Neuronal stem cell (in vitro differentiated cells): ENCODE measurements around the gene CD200R1. TPM values are rescaled to one million over a fixed set of nuclear protein-coding genes. Genes with fewer than 3 reads are reported as not detected.

Source experiments
- DNase-seq: peaks from one replicate; pipeline ENCODE4 v3.0.0-alpha.2; 2013; ENCODE audit warnings: low spot score
- H2AFZ ChIP-seq: one replicate; pipeline ENCODE4 v1.6.1; 2013; ENCODE audit warnings: mild to moderate bottlenecking, low read length, inconsistent platforms
- H2AK5ac ChIP-seq: 2 replicates; pipeline ENCODE4 v1.6.1; 2013; ENCODE audit warnings: low read depth, mild to moderate bottlenecking, inconsistent platforms, low read length, moderate library complexity, mixed read lengths
- H2BK120ac ChIP-seq: 2 replicates; pipeline ENCODE4 v1.6.1; 2013; ENCODE audit warnings: low read depth, mild to moderate bottlenecking, inconsistent platforms, low read length, moderate library complexity, mixed read lengths
- H2BK12ac ChIP-seq: one replicate; pipeline ENCODE4 v1.6.1; 2013; ENCODE audit warnings: low read length, inconsistent platforms
- H2BK15ac ChIP-seq: 2 replicates; pipeline ENCODE4 v1.6.1; 2013; ENCODE audit warnings: mild to moderate bottlenecking, low read length, inconsistent platforms, mixed read lengths
- H2BK5ac ChIP-seq: one replicate; pipeline ENCODE4 v1.6.1; 2013; ENCODE audit warnings: inconsistent platforms, mild to moderate bottlenecking, low read length, moderate library complexity
- H3K14ac ChIP-seq: one replicate; pipeline ENCODE4 v1.6.1; 2013; ENCODE audit warnings: low read length, inconsistent platforms
- H3K18ac ChIP-seq: 2 replicates; pipeline ENCODE4 v1.6.1; 2013; ENCODE audit warnings: low read length, inconsistent platforms
- H3K23ac ChIP-seq: 2 replicates; pipeline ENCODE4 v1.6.1; 2013; ENCODE audit warnings: low read depth, mild to moderate bottlenecking, mixed read lengths, low read length, inconsistent platforms; ENCODE audit not compliant: poor library complexity
- H3K27ac ChIP-seq: replicated peaks from 3 replicates; pipeline ENCODE4 v1.5.1; 2013; ENCODE audit warnings: low read length, inconsistent platforms
- H3K27me3 ChIP-seq, 3 experiments: 2 replicates each; pipeline ENCODE4 v1.6.1; 2013; ENCODE audit warnings: low read length in 3 of 3, mild to moderate bottlenecking in 2 of 3, inconsistent platforms in 1 of 3, low read depth in 1 of 3, mixed read lengths in 1 of 3, moderate library complexity in 1 of 3; ENCODE audit not compliant: control insufficient read depth in 3 of 3, insufficient read depth in 3 of 3
- H3K36me3 ChIP-seq, 2 donors: replicated peaks in 1 of 2; 2 replicates each; pipeline ENCODE4 v1.6.1; 2013; ENCODE audit warnings: low read length in 2 of 2; ENCODE audit not compliant: control insufficient read depth in 2 of 2, insufficient read depth in 2 of 2
- H3K4ac ChIP-seq: 2 replicates; pipeline ENCODE4 v1.6.1; 2013; ENCODE audit warnings: inconsistent platforms, mild to moderate bottlenecking, low read length, moderate library complexity
- H3K4me1 ChIP-seq, 2 donors: 1 replicate in 1 of 2; 2 replicates in 1 of 2; pipeline ENCODE4 v1.6.1; 2013; ENCODE audit warnings: low read length in 2 of 2, low read depth in 1 of 2; ENCODE audit not compliant: control insufficient read depth in 2 of 2, insufficient read depth in 1 of 2
- H3K4me2 ChIP-seq: one replicate; pipeline ENCODE4 v1.6.1; 2013; ENCODE audit warnings: mild to moderate bottlenecking, low read length, inconsistent platforms; ENCODE audit not compliant: insufficient read depth, poor library complexity, severe bottlenecking
- H3K4me3 ChIP-seq, 2 donors: 2 replicates each; pipeline ENCODE4 v1.5.1; 2013; ENCODE audit warnings: low read length in 2 of 2, mild to moderate bottlenecking in 2 of 2, inconsistent platforms in 1 of 2, moderate library complexity in 1 of 2
- H3K79me1 ChIP-seq: one replicate; pipeline ENCODE4 v1.6.1; 2013; ENCODE audit warnings: low read depth, mild to moderate bottlenecking, inconsistent platforms, low read length, moderate library complexity
- H3K9ac ChIP-seq: one replicate; pipeline ENCODE4 v1.6.1; 2013; ENCODE audit warnings: mild to moderate bottlenecking, low read depth, low read length, inconsistent platforms; ENCODE audit not compliant: poor library complexity
- H3K9me3 ChIP-seq, 2 donors: replicated peaks in 1 of 2; 2 replicates each; pipeline versions ENCODE3 to v1.6.1; 2013; ENCODE audit warnings: low read length in 2 of 2, mild to moderate bottlenecking in 2 of 2, inconsistent platforms in 1 of 2, low read depth in 1 of 2, mixed read lengths in 1 of 2, moderate library complexity in 1 of 2; ENCODE audit not compliant: control insufficient read depth in 2 of 2, insufficient read depth in 1 of 2
- H4K8ac ChIP-seq: one replicate; pipeline ENCODE4 v1.6.1; 2013; ENCODE audit warnings: low read depth, mild to moderate bottlenecking, inconsistent platforms, low read length, moderate library complexity
- H4K91ac ChIP-seq: one replicate; pipeline ENCODE4 v1.6.1; 2013; ENCODE audit warnings: low read length, low read depth, mild to moderate bottlenecking, inconsistent platforms; ENCODE audit not compliant: poor library complexity
- WGBS, 2 donors: extraction: QIAGEN DNeasy Blood & Tissue Kit; methylation state at CpG; one replicate each; pipeline ENCODE4 v1.1.7; 2013; ENCODE audit warnings: missing lambda C conversion rate in 2 of 2, mixed read lengths in 1 of 2; ENCODE audit not compliant: insufficient read length in 2 of 2, insufficient replicate concordance in 1 of 2; ENCODE audit errors: extremely low coverage in 2 of 2; 5-methylcytosine and 5-hydroxymethylcytosine counted together
- polyA plus RNA-seq, 2 experiments: library from polyadenylated mRNA; stranded (reverse); fragments of 200-250 nt; gene quantifications; one replicate each; pipeline ENCODE4 v1.2.3, GENCODE V29; 2013

CD200R1 gene, protein sequence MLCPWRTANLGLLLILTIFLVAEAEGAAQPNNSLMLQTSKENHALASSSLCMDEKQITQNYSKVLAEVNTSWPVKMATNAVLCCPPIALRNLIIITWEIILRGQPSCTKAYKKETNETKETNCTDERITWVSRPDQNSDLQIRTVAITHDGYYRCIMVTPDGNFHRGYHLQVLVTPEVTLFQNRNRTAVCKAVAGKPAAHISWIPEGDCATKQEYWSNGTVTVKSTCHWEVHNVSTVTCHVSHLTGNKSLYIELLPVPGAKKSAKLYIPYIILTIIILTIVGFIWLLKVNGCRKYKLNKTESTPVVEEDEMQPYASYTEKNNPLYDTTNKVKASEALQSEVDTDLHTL
- 0.04 TPM for polyA plus RNA-seq (2013, experiment 1 of 2)
- 0.06 TPM for polyA plus RNA-seq (2013, experiment 2 of 2)

DNA sequence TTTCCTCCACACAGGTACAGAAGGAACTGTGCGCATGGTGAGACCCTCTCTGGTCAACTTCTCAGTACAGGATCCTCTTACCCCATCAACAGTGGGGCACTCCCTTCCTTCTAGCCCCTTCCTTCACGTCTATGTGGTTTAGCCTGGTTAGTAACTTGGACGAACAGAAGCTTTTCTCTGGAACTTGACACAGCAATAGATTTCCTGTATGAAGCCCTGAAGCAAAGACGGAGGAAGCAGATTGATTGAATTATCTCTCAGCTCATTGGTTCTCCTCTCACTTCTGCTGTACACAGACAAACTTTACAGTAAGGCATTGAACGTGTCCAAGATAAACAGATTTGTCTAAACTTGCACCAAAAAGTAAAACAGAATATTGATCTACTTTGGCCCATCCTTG lies at the start of gene CD200R1:
TSS of gene CD200R1 (minus strand) at position 210 of the 400 bp plus-strand sequence. CDS start 246 bp downstream, outside the sequence.
- no peak within 1 kb of the TSS for H2BK120ac ChIP-seq
- H2AK5ac ChIP-seq, result no peak within 1 kb of the TSS
- no peak within 1 kb of the TSS for H3K14ac ChIP-seq
- no peak within 1 kb of the TSS for H3K27ac ChIP-seq
- no peak within 1 kb of the TSS for H3K23ac ChIP-seq
- H3K4me2 ChIP-seq, result no peak within 1 kb of the TSS
- no peaks in the 10 kb centered on the region for H3K4me1 ChIP-seq
- no peak within 1 kb of the TSS for H2AFZ ChIP-seq
- H2BK5ac ChIP-seq, result no peak within 1 kb of the TSS
- H3K27me3 ChIP-seq, result peaks cover 0 to 21% (median 0%) of the 10 kb centered on the region in 3 experiments
- H2BK12ac ChIP-seq, result no peak within 1 kb of the TSS
- no peak within 1 kb of the TSS for H2BK15ac ChIP-seq
- H3K9ac ChIP-seq, result no peak within 1 kb of the TSS
- no peaks in the 10 kb centered on the region for H3K9me3 ChIP-seq
- H3K18ac ChIP-seq, result no peak within 1 kb of the TSS
- H3K4ac ChIP-seq, result no peak within 1 kb of the TSS
- no peak within 1 kb of the TSS for H3K4me3 ChIP-seq
- H4K8ac ChIP-seq, result no peak within 1 kb of the TSS
- no peak for DNase-seq
- H4K91ac ChIP-seq, result no peak within 1 kb of the TSS
- no peaks in the 10 kb centered on the region for H3K36me3 ChIP-seq
- H3K79me1 ChIP-seq, result no peaks in the 10 kb centered on the region
- no CpG with 5 or more reads among the region's 5 CpGs for WGBS, 2 donors

DNA sequence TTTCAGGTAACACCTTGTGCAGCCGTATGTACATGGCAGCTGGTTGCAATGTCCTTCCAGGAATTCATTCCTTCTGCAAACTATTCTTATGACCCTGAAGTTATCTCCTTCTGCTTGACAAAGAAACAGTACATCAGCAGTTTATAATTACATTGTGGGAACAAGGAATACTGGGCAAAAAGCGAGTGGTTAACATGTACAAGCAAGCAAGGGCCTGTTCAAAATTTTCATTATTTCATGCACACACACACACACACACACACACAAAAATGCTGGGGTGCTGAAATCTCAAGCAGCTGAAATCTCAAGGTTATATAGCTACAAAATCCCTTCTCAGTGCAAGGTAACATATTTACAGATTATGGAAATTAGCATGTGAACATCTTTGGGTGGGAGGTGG lies 46.6 kb upstream of the CD200R1 start:
- H2BK120ac ChIP-seq, result no peak overlapping the region
- H3K14ac ChIP-seq, result no peak overlapping the region
- no peaks in the 10 kb centered on the region for H3K27me3 ChIP-seq
- H2AFZ ChIP-seq, result no peak overlapping the region
- no peak overlapping the region for H2BK5ac ChIP-seq
- WGBS, 2 donors, result no CpG with 5 or more reads among the region's 2 CpGs
- no peak overlapping the region for H2AK5ac ChIP-seq
- no peak for DNase-seq
- H2BK15ac ChIP-seq, result no peak overlapping the region
- no peak overlapping the region for H3K27ac ChIP-seq
- no peak overlapping the region for H4K8ac ChIP-seq
- H3K9ac ChIP-seq, result no peak overlapping the region
- no peak overlapping the region for H2BK12ac ChIP-seq
- H3K9me3 ChIP-seq, result no peaks in the 10 kb centered on the region
- no peak overlapping the region for H3K4me2 ChIP-seq
- no peaks in the 10 kb centered on the region for H3K79me1 ChIP-seq
- H3K4me1 ChIP-seq, result peaks cover 4% of the 10 kb centered on the region in 2 donors
- no peak overlapping the region for H4K91ac ChIP-seq
- H3K36me3 ChIP-seq, result peaks cover 5 to 16% of the 10 kb centered on the region in 2 donors
- no peak overlapping the region for H3K23ac ChIP-seq
- H3K4ac ChIP-seq, result no peak overlapping the region
- no peak overlapping the region for H3K4me3 ChIP-seq
- H3K18ac ChIP-seq, result no peak overlapping the region

DNA sequence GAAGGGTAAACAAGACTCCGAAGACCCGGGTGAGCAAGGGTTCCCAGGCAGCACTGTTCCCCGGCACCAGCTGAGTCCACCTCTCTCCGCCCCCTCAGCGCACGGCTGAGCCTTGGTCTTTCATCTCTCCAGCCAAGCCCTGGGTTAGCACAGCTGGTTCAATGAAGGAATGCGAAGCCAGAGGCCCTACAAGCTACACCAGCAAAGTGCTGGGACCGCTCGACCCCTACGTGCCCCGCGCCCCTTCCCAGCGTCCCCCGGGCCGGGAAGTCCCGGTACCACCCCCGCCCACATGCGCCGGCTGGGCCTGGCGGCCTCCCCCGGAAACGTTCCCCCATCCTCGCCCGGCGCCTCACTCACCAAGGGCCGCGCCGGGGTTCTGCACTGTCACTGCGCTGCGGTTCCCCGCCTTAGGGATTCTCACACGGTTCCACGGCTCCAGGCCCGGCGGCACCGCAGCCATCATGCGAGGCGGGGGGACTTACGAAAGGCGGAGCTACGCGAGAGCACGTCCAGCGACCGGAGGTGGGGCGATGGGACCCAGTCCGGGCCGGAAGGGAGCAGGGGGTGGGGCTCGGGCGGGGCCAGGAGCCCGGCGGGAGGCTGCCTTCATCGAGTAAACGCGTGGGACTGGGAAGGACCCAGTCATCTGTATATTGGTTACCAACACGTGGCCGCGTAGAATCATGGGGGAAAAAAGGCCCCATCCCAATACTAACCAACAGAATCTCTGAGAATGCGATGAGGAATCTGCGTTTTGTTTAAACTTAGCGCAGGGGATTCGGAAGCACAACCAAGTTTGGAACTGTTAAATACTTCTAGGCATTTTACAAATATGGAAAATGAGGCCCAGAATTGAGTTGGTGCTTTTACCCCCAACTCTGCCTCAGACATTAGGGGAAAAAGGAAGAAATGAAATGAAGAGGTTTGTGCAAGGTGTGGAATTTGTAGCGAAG lies 44.6 kb upstream of the CD200R1 start:
- peaks cover 4% of the 10 kb centered on the region in 2 donors for H3K4me1 ChIP-seq
- no CpG with 5 or more reads among the region's 63 CpGs for WGBS, 2 donors
- H3K36me3 ChIP-seq, result peaks cover 8 to 36% of the 10 kb centered on the region in 2 donors
- H3K27ac ChIP-seq, result peak overlapping the region; percentile 95
- peak overlapping the region; percentile 94 for H2AFZ ChIP-seq
- H2BK120ac ChIP-seq, result no peak overlapping the region
- peak overlapping the region; percentile 74 for H4K91ac ChIP-seq
- peak overlapping the region; percentile 3 for H2AK5ac ChIP-seq
- no peaks in the 10 kb centered on the region for H3K79me1 ChIP-seq
- no peaks in the 10 kb centered on the region for H3K9me3 ChIP-seq
- H2BK15ac ChIP-seq, result no peak overlapping the region
- H3K14ac ChIP-seq, result peak overlapping the region; percentile 61
- peak; percentile 79 for DNase-seq
- peak overlapping the region; percentile 97 for H3K9ac ChIP-seq
- H3K4me3 ChIP-seq, result peak overlapping the region; percentile 68 to 90
- peak overlapping the region; percentile 78 for H3K18ac ChIP-seq
- H3K27me3 ChIP-seq, result no peaks in the 10 kb centered on the region
- peak overlapping the region; percentile 83 for H3K23ac ChIP-seq
- H4K8ac ChIP-seq, result peak overlapping the region; percentile 5
- peak overlapping the region; percentile 79 for H2BK5ac ChIP-seq
- H3K4ac ChIP-seq, result no peak overlapping the region
- H2BK12ac ChIP-seq, result no peak overlapping the region
- H3K4me2 ChIP-seq, result peak overlapping the region; percentile 72
